Measurements from ENCODE around the gene CDK18.

CDK18 gene

DNA sequence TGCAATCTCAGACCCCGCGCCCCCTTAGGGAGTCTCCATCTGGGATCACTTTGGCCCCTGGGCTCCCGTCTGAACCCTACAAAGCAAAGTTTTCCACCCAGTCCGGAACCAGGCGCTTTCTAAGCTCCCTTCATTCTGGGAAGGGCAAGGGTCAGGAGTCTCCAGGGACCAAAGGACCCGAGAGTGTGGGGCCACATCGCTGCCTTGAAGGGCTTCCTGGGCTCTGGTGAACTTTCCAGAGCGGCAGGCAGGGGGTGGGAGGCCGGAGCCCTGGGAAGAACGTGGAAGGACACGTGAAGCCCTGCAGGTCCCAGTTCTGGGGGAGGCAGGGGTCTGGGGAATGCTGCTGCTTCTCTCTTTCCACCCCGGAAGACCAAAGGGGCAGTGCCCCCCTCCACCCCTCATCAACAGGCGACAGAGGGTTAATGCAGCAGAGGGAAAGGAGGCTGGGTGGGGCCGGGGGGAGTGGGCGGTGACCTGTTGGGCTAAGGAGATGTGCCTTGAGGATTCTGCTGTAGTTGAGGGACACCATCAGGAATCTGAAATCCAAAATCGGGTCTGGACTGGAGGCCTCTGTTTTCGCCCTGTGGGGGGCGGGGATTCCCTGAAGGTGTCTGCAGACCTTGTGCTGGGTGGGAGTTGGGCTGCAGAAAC, 734 bp downstream of the CDK18 start:
- H3K9me2 ChIP-seq (replicated peaks; ENCODE audit: insufficient read depth, low read length), result no peaks in the 10 kb centered on the region
- TF ChIP-seq EZH2 (optimal IDR thresholded peaks at IDR 0.05; ENCODE audit: low read depth, low read length) (no peak), EZH2phosphoT487 (IDR thresholded peaks at IDR 0.05; ENCODE audit: low read length) (no peak), CTCF (IDR thresholded peaks at IDR 0.05; ENCODE audit: low read length) (no peak)
- H3K4me1 ChIP-seq (ENCODE audit: low read length), result peaks cover 6% of the 10 kb centered on the region; the same call in 1 of the 2 replicates
- no peaks in the 10 kb centered on the region for H4K20me1 ChIP-seq (ENCODE audit: insufficient read depth, low read length)
- H3K27me3 ChIP-seq (replicated peaks; ENCODE audit: insufficient read depth, low read length), result no peaks in the 10 kb centered on the region
- H3K27ac ChIP-seq (ENCODE audit: low read length), result no peak overlapping the region
- peak overlapping the region; percentile 85 for H3K4me3 ChIP-seq (ENCODE audit: low read length)
- peaks cover 5% of the 10 kb centered on the region; the same call in 1 of the 2 replicates for H3F3A ChIP-seq (ENCODE audit: insufficient read depth, low read length)
- peak overlapping the region; percentile 55; the same call in 1 of the 2 replicates for H3K9ac ChIP-seq (ENCODE audit: low read length)
- no peak for DNase-seq
- H3K9me3 ChIP-seq (replicated peaks; ENCODE audit: insufficient read depth, low read length), result no peaks in the 10 kb centered on the region
- peak overlapping the region; percentile 93 for H2AFZ ChIP-seq (ENCODE audit: low read length)
- H3K4me2 ChIP-seq (ENCODE audit: low read depth, low read length), result peak overlapping the region; percentile 99
- H3K79me2 ChIP-seq (ENCODE audit: low read length), result no peaks in the 10 kb centered on the region
- H3K36me3 ChIP-seq (replicated peaks; ENCODE audit: insufficient read depth, low read length), result no peaks in the 10 kb centered on the region

- no peaks in the 10 kb centered on the region for H3K27me3 ChIP-seq (replicated peaks; ENCODE audit: insufficient read depth, low read length)
- H3K36me3 ChIP-seq (replicated peaks; ENCODE audit: insufficient read depth, low read length), result no peaks in the 10 kb centered on the region
- no peak for DNase-seq
- H3K4me1 ChIP-seq (ENCODE audit: low read length), result peaks cover 6% of the 10 kb centered on the region; the same call in 1 of the 2 replicates
- H3K9me2 ChIP-seq (replicated peaks; ENCODE audit: insufficient read depth, low read length), result no peaks in the 10 kb centered on the region
- H2AFZ ChIP-seq (ENCODE audit: low read length), result no peak overlapping the region
- H3K4me2 ChIP-seq (ENCODE audit: low read depth, low read length), result peak overlapping the region; percentile 99; the same call in 1 of the 2 replicates
- no peak overlapping the region for H3K27ac ChIP-seq (ENCODE audit: low read length)
- H3K4me3 ChIP-seq (ENCODE audit: low read length), result no peak overlapping the region
- no peaks in the 10 kb centered on the region for H4K20me1 ChIP-seq (ENCODE audit: insufficient read depth, low read length)
- no peaks in the 10 kb centered on the region for H3K79me2 ChIP-seq (ENCODE audit: low read length)
- no peaks in the 10 kb centered on the region for H3K9me3 ChIP-seq (replicated peaks; ENCODE audit: insufficient read depth, low read length)
- H3F3A ChIP-seq (ENCODE audit: insufficient read depth, low read length), result peaks cover 5% of the 10 kb centered on the region; the same call in 1 of the 2 replicates
- TF ChIP-seq CTCF (IDR thresholded peaks at IDR 0.05; ENCODE audit: low read length) (no peak), EZH2 (optimal IDR thresholded peaks at IDR 0.05; ENCODE audit: low read depth, low read length) (no peak), EZH2phosphoT487 (IDR thresholded peaks at IDR 0.05; ENCODE audit: low read length) (no peak)
- H3K9ac ChIP-seq (ENCODE audit: low read length), result no peak overlapping the region
Observed at GRCh38 chr1:205505791-205506190, 1.3 kb downstream of the CDK18 start.

GRCh38 chr1:205506409-205507200, 2.1 kb downstream of the CDK18 start:
- H3K4me2 ChIP-seq (ENCODE audit: low read depth, low read length), result no peak overlapping the region
- peaks cover 6% of the 10 kb centered on the region; the same call in 1 of the 2 replicates for H3K4me1 ChIP-seq (ENCODE audit: low read length)
- no peak overlapping the region for H2AFZ ChIP-seq (ENCODE audit: low read length)
- H3K36me3 ChIP-seq (replicated peaks; ENCODE audit: insufficient read depth, low read length), result no peaks in the 10 kb centered on the region
- no peaks in the 10 kb centered on the region for H3K9me3 ChIP-seq (replicated peaks; ENCODE audit: insufficient read depth, low read length)
- no peaks in the 10 kb centered on the region for H3K79me2 ChIP-seq (ENCODE audit: low read length)
- TF ChIP-seq EZH2phosphoT487 (IDR thresholded peaks at IDR 0.05; ENCODE audit: low read length), result no peak
- no peak for TF ChIP-seq EZH2 (optimal IDR thresholded peaks at IDR 0.05; ENCODE audit: low read depth, low read length)
- TF ChIP-seq CTCF (IDR thresholded peaks at IDR 0.05; ENCODE audit: low read length), result no peak
- H3K27ac ChIP-seq (ENCODE audit: low read length), result no peak overlapping the region
- no peaks in the 10 kb centered on the region for H3K27me3 ChIP-seq (replicated peaks; ENCODE audit: insufficient read depth, low read length)
- peaks cover 5% of the 10 kb centered on the region; the same call in 1 of the 2 replicates for H3F3A ChIP-seq (ENCODE audit: insufficient read depth, low read length)
- no peaks in the 10 kb centered on the region for H3K9me2 ChIP-seq (replicated peaks; ENCODE audit: insufficient read depth, low read length)
- H4K20me1 ChIP-seq (ENCODE audit: insufficient read depth, low read length), result no peaks in the 10 kb centered on the region
- no peak overlapping the region for H3K9ac ChIP-seq (ENCODE audit: low read length)
- DNase-seq, result no peak
- no peak overlapping the region for H3K4me3 ChIP-seq (ENCODE audit: low read length)
